Keratinocyte (primary cell): ENCODE results near the gene MAD1L1. TPM values are rescaled to one million over a fixed set of nuclear protein-coding genes. Genes with fewer than 3 reads are reported as not detected.

Experiments
- DNase-seq: peaks from one replicate; pipeline ENCODE4 v3.0.0-alpha.2; 2011; ENCODE audit warnings: low read depth, missing footprints, low spot score
- FAIRE-seq: peaks from 2 replicates; lab custom pipeline; 2011; peaks lifted over from hg19 to GRCh38; lab: Jason Lieb, UNC
- H2AFZ ChIP-seq: 2 replicates; pipeline ENCODE4 v1.6.0; 2012; ENCODE audit warnings: low read length, control low read depth, inconsistent platforms; ENCODE audit not compliant: control insufficient read depth
- H3K27ac ChIP-seq: 2 replicates; pipeline ENCODE4 v1.5.1; 2011; ENCODE audit warnings: low read length; ENCODE audit not compliant: control insufficient read depth, insufficient read depth
- H3K27me3 ChIP-seq: 3 replicates; pipeline ENCODE4 v1.6.0; 2011; ENCODE audit warnings: low read length; ENCODE audit not compliant: control insufficient read depth, insufficient read depth; ENCODE audit errors: extremely low read depth
- H3K36me3 ChIP-seq, 2 experiments: 2 replicates in 1 of 2; 3 replicates in 1 of 2; pipeline ENCODE4 v1.5.1; 2011; ENCODE audit warnings: low read length in 2 of 2, mild to moderate bottlenecking in 1 of 2; ENCODE audit not compliant: control insufficient read depth in 2 of 2, insufficient read depth in 2 of 2; ENCODE audit errors: extremely low read depth in 1 of 2
- H3K4me1 ChIP-seq: 3 replicates; pipeline ENCODE4 v1.5.1; 2011; ENCODE audit warnings: low read length; ENCODE audit not compliant: control insufficient read depth, insufficient read depth; ENCODE audit errors: extremely low read depth
- H3K4me2 ChIP-seq: 3 replicates; pipeline ENCODE4 v1.6.0; 2011; ENCODE audit warnings: low read depth, low read length; ENCODE audit not compliant: control insufficient read depth, insufficient read depth; ENCODE audit errors: extremely low read depth
- H3K4me3 ChIP-seq, 3 experiments: fragments of 200-600 bp in 1 of 3; sonication (generic) in 1 of 3; 2 replicates in 2 of 3; 3 replicates in 1 of 3; pipeline ENCODE4 v1.5.1; 2011 to 2016; ENCODE audit warnings: low read length in 3 of 3, mild to moderate bottlenecking in 3 of 3, control low read depth in 2 of 3, inconsistent platforms in 1 of 3, low read depth in 1 of 3, mixed read lengths in 1 of 3, mixed run types in 1 of 3, moderate library complexity in 1 of 3; ENCODE audit not compliant: control insufficient read depth in 2 of 3, insufficient read depth in 2 of 3; ENCODE audit errors: extremely low read depth in 1 of 3
- H3K79me2 ChIP-seq: 2 replicates; pipeline ENCODE4 v1.6.0; 2012; ENCODE audit warnings: low read length; ENCODE audit not compliant: control insufficient read depth, insufficient read depth
- H3K9ac ChIP-seq: 3 replicates; pipeline ENCODE4 v1.6.0; 2011; ENCODE audit warnings: low read length; ENCODE audit not compliant: control insufficient read depth, insufficient read depth; ENCODE audit errors: extremely low read depth
- H3K9me1 ChIP-seq: 3 replicates; pipeline ENCODE4 v1.6.0; 2011; ENCODE audit warnings: low read length; ENCODE audit not compliant: control insufficient read depth, insufficient read depth; ENCODE audit errors: extremely low read depth
- H3K9me3 ChIP-seq: 2 replicates; pipeline ENCODE4 v1.5.1; 2012; ENCODE audit warnings: low read depth, low read length; ENCODE audit not compliant: control insufficient read depth
- H4K20me1 ChIP-seq: 3 replicates; pipeline ENCODE4 v1.6.0; 2011; ENCODE audit warnings: low read length; ENCODE audit not compliant: control insufficient read depth, insufficient read depth; ENCODE audit errors: extremely low read depth
- CTCF ChIP-seq, 3 experiments: IDR thresholded peaks in 1 of 3; conservative IDR thresholded peaks in 1 of 3; optimal IDR thresholded peaks in 1 of 3; 2 replicates in 2 of 3; 3 replicates in 1 of 3; pipeline versions ENCODE3 to v1.5.1; 2011; ENCODE audit warnings: low read length in 3 of 3, mild to moderate bottlenecking in 3 of 3, moderate library complexity in 2 of 3, control low read depth in 1 of 3, inconsistent platforms in 1 of 3; ENCODE audit not compliant: insufficient read depth in 2 of 3; ENCODE audit errors: extremely low read depth in 1 of 3
- EZH2 ChIP-seq: IDR thresholded peaks from one replicate; pipeline ENCODE4 v1.6.1; 2012; ENCODE audit warnings: inconsistent platforms, mild to moderate bottlenecking, low read length, moderate library complexity
- dilution Hi-C: fragments of 300-500 bp; cut with MboI; formaldehyde crosslinking; loops from one replicate; pipeline ENCODE4 v1.7.0; 2020; ENCODE audit warnings: low sequenced_read_pairs; ENCODE audit not compliant: extremely low pct_ligation_motif_present
- polyA plus RNA-seq, 5 experiments: library from polyadenylated mRNA; depleted of rRNA in 3 of 5; stranded (reverse) in 3 of 5; stranded (forward) in 1 of 5; unstranded in 1 of 5; fragments of >200 nt; gene quantifications; 1 replicate in 1 of 5; 2 replicates in 3 of 5; 3 replicates in 1 of 5; pipeline versions ENCODE4 v1.2.1 to v1.2.3, GENCODE V29; 2011 to 2012; ENCODE audit warnings: missing spikeins in 2 of 5, low read depth in 1 of 5, low replicate concordance in 1 of 5

Gene MAD1L1
- polyA plus RNA-seq, 1 donor (not counting 4 experiments of a cell fraction or from before 2014, with no cell fraction given): 18.0 TPM

GRCh38 chr7:2247141-2247995, 14.6 kb upstream of the MAD1L1 start:
- H3K4me1 ChIP-seq: peaks cover 22% of the 10 kb centered on the region
- no peak overlapping the region for H3K27ac ChIP-seq
- no peak overlapping the region for H3K4me3 ChIP-seq
- H3K36me3 ChIP-seq: peaks cover 0 to 6% of the 10 kb centered on the region in 2 experiments
- H3K9me1 ChIP-seq: peaks cover 2% of the 10 kb centered on the region
- no peak overlapping the region for H3K9ac ChIP-seq
- H4K20me1 ChIP-seq: no peaks in the 10 kb centered on the region
- no peaks in the 10 kb centered on the region for H3K27me3 ChIP-seq
- dilution Hi-C loops: no loop called here
- no peaks in the 10 kb centered on the region for H3K9me3 ChIP-seq
- TF ChIP-seq EZH2 (no peak), CTCF (optimal IDR thresholded peaks at IDR 0.05 in 1 of 3, IDR thresholded peaks at IDR 0.05 in 1 of 3, conservative IDR thresholded peaks at IDR 0.05 in 1 of 3; ENCODE audit: extremely low read depth in 1 of 3, insufficient read depth in 2 of 3, low read length in 3 of 3) (peak; percentile 55 to 72 (median 61))
- peaks cover 5% of the 10 kb centered on the region for H3K79me2 ChIP-seq
- H2AFZ ChIP-seq: no peak overlapping the region
- H3K4me2 ChIP-seq: no peak overlapping the region
- no peak for DNase-seq
- no peak for FAIRE-seq

- TF ChIP-seq CTCF (optimal IDR thresholded peaks at IDR 0.05 in 1 of 3, IDR thresholded peaks at IDR 0.05 in 1 of 3, conservative IDR thresholded peaks at IDR 0.05 in 1 of 3; ENCODE audit: extremely low read depth in 1 of 3, insufficient read depth in 2 of 3, low read length in 3 of 3) (no peak), EZH2 (no peak)
- FAIRE-seq: no peak
- H3K9ac ChIP-seq: no peak overlapping the region
These were observed 13.3 kb upstream of the MAD1L1 start for GRCh38 chr7:2245883-2246675.

More at GRCh38 chr7:2245883-2246675, 13.3 kb upstream of the MAD1L1 start:
- no peaks in the 10 kb centered on the region for H3K27me3 ChIP-seq
- no peak for DNase-seq
- H3K27ac ChIP-seq: no peak overlapping the region
- dilution Hi-C loops: no loop called here
- H3K4me2 ChIP-seq: no peak overlapping the region
- peaks cover 0 to 6% of the 10 kb centered on the region in 2 experiments for H3K36me3 ChIP-seq
- H3K4me1 ChIP-seq: peaks cover 22% of the 10 kb centered on the region
- no peaks in the 10 kb centered on the region for H4K20me1 ChIP-seq
- no peaks in the 10 kb centered on the region for H3K9me3 ChIP-seq
- peaks cover 2% of the 10 kb centered on the region for H3K9me1 ChIP-seq
- H3K4me3 ChIP-seq: no peak overlapping the region
- H3K79me2 ChIP-seq: peaks cover 15% of the 10 kb centered on the region
- H2AFZ ChIP-seq: no peak overlapping the region
